Endothelial cell of umbilical vein (primary cell): Measurements from ENCODE around the gene RGS9BP. TPM values are rescaled to one million over a fixed set of nuclear protein-coding genes. Genes with fewer than 3 reads are reported as not detected.

ENCODE experiments used
- BruUV-seq: library from RNA; stranded (reverse); fragments of 400-500 nt; replicated peaks from 2 replicates; lab custom pipeline; 2021; lab: Mats Ljungman, UMichigan
- CTCF ChIA-PET: fragments of 300-600, 350-600 bp; sonication (Branson Sonifier 250); formaldehyde crosslinking; loops from one replicate; lab custom pipeline; 2021; ENCODE audit warnings: antibody characterized with exemption, inconsistent platforms; lab: Charles Lee
- POLR2A ChIA-PET: fragments of 300-600, 350-600 bp; sonication (Branson Sonifier 250); formaldehyde crosslinking; loops from one replicate; lab custom pipeline; 2021; ENCODE audit warnings: antibody characterized with exemption, inconsistent platforms; lab: Charles Lee
- DNase-seq: peaks from one replicate; pipeline ENCODE4 v3.0.0-alpha.2; 2011; ENCODE audit warnings: low read depth, low spot score
- FAIRE-seq: peaks from 2 replicates; lab custom pipeline; 2011; peaks lifted over from hg19 to GRCh38; lab: Jason Lieb, UNC
- H2AFZ ChIP-seq: 2 replicates; pipeline ENCODE4 v1.6.0; 2012; ENCODE audit warnings: low read depth, low read length, control low read depth, inconsistent platforms
- H3K27ac ChIP-seq: 2 replicates; pipeline ENCODE4 v1.5.1; 2011; ENCODE audit warnings: low read depth, mild to moderate bottlenecking, control low read depth, low read length, moderate library complexity; ENCODE audit not compliant: insufficient read depth
- H3K27me3 ChIP-seq, 2 experiments: 2 replicates each; pipeline versions ENCODE4 v1.6.0 to v1.6.1; 2011; ENCODE audit warnings: low read length in 2 of 2, mixed read lengths in 1 of 2; ENCODE audit not compliant: control insufficient read depth in 2 of 2, insufficient read depth in 2 of 2
- H3K36me3 ChIP-seq, 2 experiments: 2 replicates in 1 of 2; 3 replicates in 1 of 2; pipeline ENCODE4 v1.5.1; 2011; ENCODE audit warnings: low read length in 2 of 2, mild to moderate bottlenecking in 1 of 2, moderate library complexity in 1 of 2; ENCODE audit not compliant: control insufficient read depth in 2 of 2, insufficient read depth in 2 of 2; ENCODE audit errors: extremely low read depth in 1 of 2
- H3K4me1 ChIP-seq: 3 replicates; pipeline ENCODE4 v1.5.1; 2011; ENCODE audit warnings: mild to moderate bottlenecking, low read length; ENCODE audit not compliant: control insufficient read depth, insufficient read depth; ENCODE audit errors: extremely low read depth
- H3K4me2 ChIP-seq: 2 replicates; pipeline ENCODE4 v1.6.1; 2011; ENCODE audit warnings: low read length, control low read depth, mixed read lengths; ENCODE audit not compliant: insufficient read depth
- H3K4me3 ChIP-seq, 3 experiments: fragments of 200-600 bp in 1 of 3; sonication (generic), shearing (Covaris generic) in 1 of 3; replicated peaks in 1 of 3; 2 replicates each; pipeline ENCODE4 v1.5.1; 2011 to 2016; ENCODE audit warnings: control low read depth in 3 of 3, low read length in 3 of 3, mild to moderate bottlenecking in 2 of 3, inconsistent platforms in 1 of 3, low read depth in 1 of 3, moderate library complexity in 1 of 3; ENCODE audit not compliant: insufficient read depth in 1 of 3
- H3K79me2 ChIP-seq: 2 replicates; pipeline ENCODE4 v1.6.0; 2012; ENCODE audit warnings: low read length, inconsistent platforms; ENCODE audit not compliant: control insufficient read depth, insufficient read depth
- H3K9ac ChIP-seq: replicated peaks from 2 replicates; pipeline ENCODE3; 2011; ENCODE audit warnings: low read length, control low read depth; ENCODE audit not compliant: insufficient read depth; ENCODE audit errors: extremely low read depth
- H3K9me1 ChIP-seq: replicated peaks from 3 replicates; pipeline ENCODE4 v1.6.0; 2011; ENCODE audit warnings: mild to moderate bottlenecking, low read length; ENCODE audit not compliant: control insufficient read depth, insufficient read depth; ENCODE audit errors: extremely low read depth
- H3K9me3 ChIP-seq: replicated peaks from 2 replicates; pipeline ENCODE4 v1.5.1; 2012; ENCODE audit warnings: low read length, inconsistent platforms; ENCODE audit not compliant: control insufficient read depth, insufficient read depth
- H4K20me1 ChIP-seq: replicated peaks from 2 replicates; pipeline ENCODE3; 2011; ENCODE audit warnings: mild to moderate bottlenecking, low read length; ENCODE audit not compliant: control insufficient read depth, insufficient read depth; ENCODE audit errors: extremely low read depth
- EZH2 ChIP-seq: IDR thresholded peaks from 2 replicates; pipeline ENCODE4 v1.6.1; 2012; ENCODE audit warnings: borderline replicate concordance, low read depth, mild to moderate bottlenecking, moderate library complexity, low read length, inconsistent platforms; ENCODE audit not compliant: severe bottlenecking
- FOS ChIP-seq: IDR thresholded peaks from 2 replicates; pipeline ENCODE4 v1.6.1; 2011; ENCODE audit warnings: mild to moderate bottlenecking, low read length, moderate library complexity, borderline replicate concordance; ENCODE audit not compliant: insufficient read depth
- GATA2 ChIP-seq: IDR thresholded peaks from 2 replicates; pipeline ENCODE4 v1.7.0; 2011; ENCODE audit warnings: low read depth, mild to moderate bottlenecking, moderate library complexity, mixed read lengths, low read length; ENCODE audit not compliant: insufficient read length, insufficient read depth
- MAX ChIP-seq: IDR thresholded peaks from 2 replicates; pipeline ENCODE4 v1.6.1; 2011; ENCODE audit not compliant: insufficient read depth, insufficient read length
- MYC ChIP-seq: IDR thresholded peaks from one replicate; pipeline ENCODE4 v1.6.1; 2011; ENCODE audit warnings: mild to moderate bottlenecking, low read depth, low read length
- POLR2A ChIP-seq: IDR thresholded peaks from 2 replicates; pipeline ENCODE4 v1.6.1; 2012; ENCODE audit warnings: low read depth, mild to moderate bottlenecking, control low read depth, low read length
- dilution Hi-C: fragments of 300-500 bp; cut with MboI; formaldehyde crosslinking; loops from one replicate; pipeline ENCODE4 v1.15.0; 2019; ENCODE audit warnings: low sequenced_read_pairs; ENCODE audit not compliant: extremely low pct_ligation_motif_present
- intact Hi-C: fragments of 100-400 bp; cut with micrococcal nuclease; formaldehyde crosslinking; loops from one replicate; pipeline ENCODE4 v1.10.0; 2022
- polyA plus RNA-seq, 4 experiments: library from polyadenylated mRNA; depleted of rRNA in 3 of 4; stranded (reverse) in 3 of 4; unstranded in 1 of 4; fragments of >200 nt; gene quantifications; 2 replicates each; pipeline versions ENCODE4 v1.2.1 to v1.2.3, GENCODE V29; 2011 to 2012; ENCODE audit warnings: missing spikeins in 1 of 4
- total RNA-seq: library from RNA; stranded (reverse); gene quantifications from 2 replicates; pipeline ENCODE4 v1.2.3, GENCODE V29; 2021

Gene RGS9BP
- total and polyA plus RNA-seq, 2 donors (not counting 3 experiments of a cell fraction or from before 2014, with no cell fraction given): 0.15 TPM; not detected in 1

GRCh38 chr19:32631381-32631780 is 44.3 kb upstream of the RGS9BP start:
- H3K4me2 ChIP-seq: no peak overlapping the region
- DNase-seq (no peak), FAIRE-seq (no peak)
- no TSS peak for BruUV-seq
- H3K27ac ChIP-seq: no peak overlapping the region
- ChIA-PET POLR2A (interaction anchor here (0.6 kb wide), 1 partner anchor 26 kb away, joined by 4 read pairs; no protein-coding TSS in a partner anchor), CTCF (no interaction called here)
- intact Hi-C loops (no loop called here), dilution Hi-C loops (no loop called here)
- peaks cover 0 to 31% of the 10 kb centered on the region in 2 experiments for H3K36me3 ChIP-seq
- H4K20me1 ChIP-seq: no peaks in the 10 kb centered on the region
- H3K9ac ChIP-seq: no peak overlapping the region
- no peaks in the 10 kb centered on the region for H3K4me1 ChIP-seq
- no peaks in the 10 kb centered on the region for H3K79me2 ChIP-seq
- no peaks in the 10 kb centered on the region for H3K9me3 ChIP-seq
- TF ChIP-seq MYC: no peak
- H2AFZ ChIP-seq: no peak overlapping the region
- no peaks in the 10 kb centered on the region for H3K9me1 ChIP-seq
- H3K4me3 ChIP-seq: no peak overlapping the region
- H3K27me3 ChIP-seq: no peaks in the 10 kb centered on the region

DNA sequence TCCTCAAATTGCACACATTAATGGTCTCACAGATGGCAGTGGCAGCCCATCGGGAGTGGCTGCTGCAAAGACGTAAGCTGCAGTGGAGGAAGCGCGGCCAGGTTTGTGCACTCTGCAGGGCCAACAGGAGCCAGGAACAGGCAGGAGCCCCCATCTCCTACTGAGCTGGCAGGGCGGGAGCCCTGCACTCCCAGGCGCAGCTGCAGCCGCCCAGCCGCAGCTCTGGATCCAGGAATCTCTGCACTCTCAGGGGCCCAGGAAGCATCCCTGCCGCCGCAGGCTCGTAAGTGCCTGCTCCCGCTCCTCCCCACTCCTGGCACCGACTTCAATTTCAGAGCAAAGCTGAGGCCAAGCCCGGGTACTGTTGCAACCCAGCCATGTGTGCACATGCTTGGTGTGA is 38.2 kb upstream of the RGS9BP start:
- Histone ChIP-seq H3K9me3 (no peaks in the 10 kb centered on the region), H3K4me2 (no peak overlapping the region), H3K4me1 (no peaks in the 10 kb centered on the region), H2AFZ (no peak overlapping the region), H3K27ac (no peak overlapping the region), H3K9ac (no peak overlapping the region), H3K27me3 (no peaks in the 10 kb centered on the region), H4K20me1 (no peaks in the 10 kb centered on the region), H3K4me3 (no peak overlapping the region), H3K79me2 (no peaks in the 10 kb centered on the region), H3K9me1 (no peaks in the 10 kb centered on the region), H3K36me3 (peaks cover 3 to 27% of the 10 kb centered on the region in 2 experiments)
- no TSS peak for BruUV-seq
- no peak for TF ChIP-seq MAX
- TF ChIP-seq GATA2: no peak
- no peak for TF ChIP-seq EZH2
- no peak for TF ChIP-seq POLR2A
- TF ChIP-seq FOS: no peak
- dilution Hi-C loops (no loop called here), intact Hi-C loops (no loop called here)
- DNase-seq (no peak), FAIRE-seq (no peak)
- ChIA-PET POLR2A (no interaction called here), CTCF (interaction anchor here (1.8 kb wide), 1 partner anchor 38 kb away, joined by 5 read pairs; no protein-coding TSS in a partner anchor)
